ENCODE data around the gene ESYT3.
"Not testable (repeated sequence)": the region's sequence is repeated elsewhere in the genome, so short reads cannot be mapped to it uniquely, and the experiment has no call there.

The ESYT3 gene

GRCh38 chr3:138513090-138513843 lies 78.9 kb downstream of the ESYT3 start:
- Histone ChIP-seq H3K79me1 (ENCODE audit: low read length) (no peaks in the 10 kb centered on the region), H3K4ac (ENCODE audit: low read depth, low read length) (no peak overlapping the region), H3K36me3 (ENCODE audit: control insufficient read depth in 1 of 2, insufficient read depth in 2 of 2, low read length in 2 of 2) (peaks cover 2% of the 10 kb centered on the region in 2 experiments), H3K4me1 (ENCODE audit: control insufficient read depth in 1 of 2, insufficient read depth in 2 of 2, low read length in 2 of 2) (peaks cover 0 to 2% of the 10 kb centered on the region in 2 experiments), H2BK12ac (ENCODE audit: low read length) (no peak overlapping the region), H4K8ac (ENCODE audit: low read depth, low read length) (no peak overlapping the region), H3K27me3 (ENCODE audit: insufficient read depth, low read length) (no peaks in the 10 kb centered on the region), H3K18ac (ENCODE audit: low read length) (no peak overlapping the region), H3K4me2 (ENCODE audit: low read length) (no peak overlapping the region), H3K9ac (ENCODE audit: low read length) (no peak overlapping the region), H3K14ac (ENCODE audit: low read length) (no peak overlapping the region), H4K12ac (ENCODE audit: low read depth, low read length) (no peak overlapping the region), H3K27ac (ENCODE audit: low read depth, low read length) (no peak overlapping the region), H2AK5ac (ENCODE audit: low read length) (no peak overlapping the region), H4K91ac (ENCODE audit: low read depth, low read length) (no peak overlapping the region), H3K23ac (ENCODE audit: low read length) (no peak overlapping the region), H2BK120ac (ENCODE audit: insufficient read depth, low read length, poor library complexity) (no peak overlapping the region), H3K4me3 (ENCODE audit: low read depth, low read length) (no peak overlapping the region), H2AFZ (ENCODE audit: insufficient read depth, low read length, poor library complexity) (no peak overlapping the region), H3K79me2 (ENCODE audit: control insufficient read depth, insufficient read depth, low read length, poor library complexity) (no peaks in the 10 kb centered on the region), H2BK5ac (ENCODE audit: low read depth, low read length, poor library complexity) (no peak overlapping the region), H3K9me3 (ENCODE audit: insufficient read depth, low read depth, low read length) (peaks cover 4% of the 10 kb centered on the region)
- no CpG with 5 or more reads among the region's 2 CpGs for WGBS (ENCODE audit: extremely low coverage, insufficient coverage, insufficient read length)
- DNase-seq = peak in 1 of 2 donors; percentile 6

GRCh38 chr3:138521445-138521844 lies 87.0 kb downstream of the ESYT3 start:
- not testable (repeated sequence) for H3K4me3 ChIP-seq (ENCODE audit: low read depth, low read length); H4K91ac ChIP-seq (ENCODE audit: low read depth, low read length); H3K79me2 ChIP-seq (ENCODE audit: control insufficient read depth, insufficient read depth, low read length, poor library complexity); DNase-seq; H3K4me1 ChIP-seq (ENCODE audit: control insufficient read depth in 1 of 2, insufficient read depth in 2 of 2, low read length in 2 of 2); H3K18ac ChIP-seq (ENCODE audit: low read length); H2AK5ac ChIP-seq (ENCODE audit: low read length); H3K27me3 ChIP-seq (ENCODE audit: insufficient read depth, low read length); H3K36me3 ChIP-seq (ENCODE audit: control insufficient read depth in 1 of 2, insufficient read depth in 2 of 2, low read length in 2 of 2); H3K23ac ChIP-seq (ENCODE audit: low read length); H3K14ac ChIP-seq (ENCODE audit: low read length); H3K27ac ChIP-seq (ENCODE audit: low read depth, low read length); H2AFZ ChIP-seq (ENCODE audit: insufficient read depth, low read length, poor library complexity); H3K9ac ChIP-seq (ENCODE audit: low read length); H2BK12ac ChIP-seq (ENCODE audit: low read length); H4K8ac ChIP-seq (ENCODE audit: low read depth, low read length); H3K79me1 ChIP-seq (ENCODE audit: low read length); H2BK5ac ChIP-seq (ENCODE audit: low read depth, low read length, poor library complexity); H4K12ac ChIP-seq (ENCODE audit: low read depth, low read length); H3K4me2 ChIP-seq (ENCODE audit: low read length); H2BK120ac ChIP-seq (ENCODE audit: insufficient read depth, low read length, poor library complexity); H3K4ac ChIP-seq (ENCODE audit: low read depth, low read length)
- no CpG with 5 or more reads among the region's 23 CpGs for WGBS (ENCODE audit: extremely low coverage, insufficient coverage, insufficient read length)
- peaks cover 12% of the 10 kb centered on the region for H3K9me3 ChIP-seq (ENCODE audit: insufficient read depth, low read depth, low read length)
